ENCODE measurements around the gene SPACA7. TPM values are rescaled to one million over a fixed set of nuclear protein-coding genes. Genes with fewer than 3 reads are reported as not detected.

SPACA7 gene
- total and polyA plus RNA-seq, 9 of the 15 experiments (the other 6 are each of a cell fraction or from before 2014, with no cell fraction given): not detected

GRCh38 chr13:112370311-112370710 is 5.8 kb upstream of the SPACA7 start:
- no peaks in the 10 kb centered on the region for H3K9me1 ChIP-seq (ENCODE audit: control insufficient read depth, insufficient read depth, low read length)
- H2AFZ ChIP-seq (ENCODE audit: low read depth, low read length): no peak overlapping the region
- no TSS peak for BruUV-seq (replicated peaks)
- H3K9ac ChIP-seq (ENCODE audit: insufficient read depth in 1 of 2, low read depth in 2 of 2, low read length in 2 of 2): no peak overlapping the region
- TF ChIP-seq CBX3 (IDR thresholded peaks at IDR 0.05; ENCODE audit: borderline replicate concordance in 1 of 2, low read length in 2 of 2): no peak
- no peak for TF ChIP-seq NEUROD1 (IDR thresholded peaks at IDR 0.05; ENCODE audit: borderline replicate concordance, low read depth, low read length, partially characterized antibody)
- TF ChIP-seq CREB1 (IDR thresholded peaks at IDR 0.05): no peak
- no peak for TF ChIP-seq CREB1 (CRISPR knock-in tag; IDR thresholded peaks at IDR 0.05)
- no peak for TF ChIP-seq NUFIP1 (IDR thresholded peaks at IDR 0.05; ENCODE audit: partially characterized antibody)
- no peak for TF ChIP-seq TBP (optimal IDR thresholded peaks at IDR 0.05; ENCODE audit: low read depth, low read length)
- no peak for TF ChIP-seq SRF (CRISPR knock-in tag; IDR thresholded peaks at IDR 0.05)
- TF ChIP-seq PRDM10 (IDR thresholded peaks at IDR 0.05; ENCODE audit: partially characterized antibody): no peak
- no peak for TF ChIP-seq ZNF780A (CRISPR knock-in tag; IDR thresholded peaks at IDR 0.05)
- CTCF ChIA-PET (ENCODE audit: low intra/inter-chr PET ratio): no interaction called here
- H3K4me1 ChIP-seq (replicated peaks in 1 of 2; ENCODE audit: control insufficient read depth in 2 of 2, insufficient read depth in 2 of 2, low read length in 2 of 2): no peaks in the 10 kb centered on the region
- H3K27me3 ChIP-seq (ENCODE audit: control insufficient read depth in 2 of 2, insufficient read depth in 2 of 2, low read length in 2 of 2): no peaks in the 10 kb centered on the region
- H4K20me1 ChIP-seq (replicated peaks; ENCODE audit: control insufficient read depth, insufficient read depth, low read length): no peaks in the 10 kb centered on the region
- H3K4me3 ChIP-seq: no peak overlapping the region
- H3K4me2 ChIP-seq (ENCODE audit: insufficient read depth, low read length): no peak overlapping the region
- intact Hi-C loops (cut with micrococcal nuclease) (no loop called here), in situ Hi-C loops (cut with MboI) (no loop called here)
- DNase-seq (ENCODE audit: extremely low read depth in 1 of 4, low spot score in 3 of 4): no peak
- no peak overlapping the region for H3K27ac ChIP-seq (ENCODE audit: extremely low read depth, low read depth, low read length)
- ATAC-seq: no peak
- H3K9me3 ChIP-seq (replicated peaks; ENCODE audit: control insufficient read depth, insufficient read depth, low read depth, low read length): no peaks in the 10 kb centered on the region
- no peaks in the 10 kb centered on the region for H3K79me2 ChIP-seq (ENCODE audit: control insufficient read depth, insufficient read depth, low read length)
- no peak for FAIRE-seq
- H3K36me3 ChIP-seq (ENCODE audit: control insufficient read depth, insufficient read depth, low read length): no peaks in the 10 kb centered on the region
- POLR2A ChIA-PET: no interaction called here
- 0% methylated on average over 3 of the region's 3 CpGs for WGBS (ENCODE audit: insufficient coverage, low coverage, missing lambda C conversion rate)

Measured in K562 (cell line).